Neural crest cell (in vitro differentiated cells): ENCODE results near the gene TNFRSF1B. TPM values are rescaled to one million over a fixed set of nuclear protein-coding genes. Genes with fewer than 3 reads are reported as not detected.

Source experiments
- DNase-seq: peaks from one replicate; pipeline ENCODE4 v3.0.0; 2021; ENCODE audit warnings: low read depth, mixed read lengths, low spot score
- H3K27ac Mint-ChIP-seq: one replicate; pipeline ENCODE4 v1.8.0; 2021; ENCODE audit warnings: mild to moderate bottlenecking, mixed read lengths; ENCODE audit not compliant: unreplicated experiment
- H3K27me3 Mint-ChIP-seq: 2 replicates; pipeline ENCODE4 v1.8.0; 2021; ENCODE audit warnings: low read depth, mild to moderate bottlenecking, mixed read lengths
- H3K36me3 Mint-ChIP-seq: 2 replicates; pipeline ENCODE4 v1.8.0; 2021; ENCODE audit warnings: low read depth, mild to moderate bottlenecking, mixed read lengths
- H3K4me1 Mint-ChIP-seq: 2 replicates; pipeline ENCODE4 v1.8.0; 2021; ENCODE audit warnings: mixed read lengths
- H3K4me3 Mint-ChIP-seq: one replicate; pipeline ENCODE4 v1.8.0; 2021; ENCODE audit warnings: mild to moderate bottlenecking, mixed read lengths
- H3K9me3 Mint-ChIP-seq: 2 replicates; pipeline ENCODE4 v1.8.0; 2021; ENCODE audit warnings: mixed read lengths
- CTCF ChIP-seq: fragments of 200-600 bp; sonication (generic); conservative IDR thresholded peaks from 2 replicates; pipeline ENCODE4 v1.5.0; 2021; ENCODE audit warnings: antibody characterized with exemption, mild to moderate bottlenecking
- total RNA-seq: library from RNA; stranded (reverse); gene quantifications from 2 replicates; pipeline ENCODE4 v1.2.1, GENCODE V29; 2021

TNFRSF1B gene
- total RNA-seq, 1 donor from 2014 or later = 3.3 TPM

- no peak for DNase-seq
- Mint-ChIP-seq H3K27ac (no peak overlapping the region), H3K36me3 (no peaks in the 10 kb centered on the region), H3K9me3 (peaks cover 3% of the 10 kb centered on the region), H3K27me3 (no peaks in the 10 kb centered on the region), H3K4me1 (peaks cover 5% of the 10 kb centered on the region), H3K4me3 (peak overlapping the region; percentile 82)
- TF ChIP-seq CTCF = no peak
These were observed 62.2 kb downstream of the TNFRSF1B start for GRCh38 chr1:12228979-12229378.

- Mint-ChIP-seq H3K27me3 (no peaks in the 10 kb centered on the region), H3K9me3 (peaks cover 2% of the 10 kb centered on the region), H3K4me3 (peak overlapping the region; percentile 82), H3K36me3 (no peaks in the 10 kb centered on the region), H3K27ac (no peak overlapping the region), H3K4me1 (peaks cover 5% of the 10 kb centered on the region)
- no peak for DNase-seq
- TF ChIP-seq CTCF = no peak
These were observed 62.6 kb downstream of the TNFRSF1B start for GRCh38 chr1:12229386-12229834.

GRCh38 chr1:12229835-12230548, 63.2 kb downstream of the TNFRSF1B start, which contains the start of gene VPS13D:
Gene VPS13D (plus strand): TSS chr1:12230030. CDS start chr1:12234267, 4,237 bp downstream.
- peak; percentile 89 for DNase-seq
- Mint-ChIP-seq H3K36me3 (no peaks in the 10 kb centered on the region), H3K27ac (peak within 1 kb of the TSS; percentile 62), H3K9me3 (no peaks in the 10 kb centered on the region), H3K4me3 (peak within 1 kb of the TSS; percentile 86), H3K4me1 (peaks cover 5% of the 10 kb centered on the region), H3K27me3 (no peaks in the 10 kb centered on the region)
- TF ChIP-seq CTCF = peak; percentile 95

GRCh38 chr1:12230549-12231275, 63.9 kb downstream of the TNFRSF1B start:
- H3K4me3 Mint-ChIP-seq = peak overlapping the region; percentile 86

GRCh38 chr1:12231276-12231595, 64.4 kb downstream of the TNFRSF1B start:
- Mint-ChIP-seq H3K4me3 (peak overlapping the region; percentile 86), H3K9me3 (no peaks in the 10 kb centered on the region), H3K36me3 (no peaks in the 10 kb centered on the region), H3K27ac (no peak overlapping the region), H3K27me3 (no peaks in the 10 kb centered on the region), H3K4me1 (peaks cover 5% of the 10 kb centered on the region)
- TF ChIP-seq CTCF = no peak
- no peak for DNase-seq

More at GRCh38 chr1:12230549-12231275, 63.9 kb downstream of the TNFRSF1B start:
- no peak for TF ChIP-seq CTCF
- Mint-ChIP-seq H3K9me3 (no peaks in the 10 kb centered on the region), H3K27ac (peak overlapping the region; percentile 62), H3K4me1 (peaks cover 5% of the 10 kb centered on the region), H3K36me3 (no peaks in the 10 kb centered on the region), H3K27me3 (no peaks in the 10 kb centered on the region)
- no peak for DNase-seq
